Neutrophil (primary cell): Measurements from ENCODE around the gene ZNF91.

ENCODE experiments used
- H3K27ac ChIP-seq: fragments of 200-600 bp; sonication (generic); 2 replicates; pipeline ENCODE4 v1.5.1; 2016; ENCODE audit warnings: mild to moderate bottlenecking, moderate library complexity
- H3K27me3 ChIP-seq: fragments of 200-600 bp; sonication (generic); 2 replicates; pipeline ENCODE4 v1.6.0; 2016; ENCODE audit warnings: mild to moderate bottlenecking
- H3K36me3 ChIP-seq: fragments of 200-600 bp; sonication (generic); 2 replicates; pipeline ENCODE4 v1.5.1; 2017
- H3K4me1 ChIP-seq, 2 experiments: fragments of 200-600 bp in 1 of 2; sonication (generic) in 1 of 2; 1 replicate in 1 of 2; 2 replicates in 1 of 2; pipeline versions ENCODE4 v1.5.1 to v1.6.1; 2013 to 2016; ENCODE audit warnings: low read depth in 1 of 2, low read length in 1 of 2, mild to moderate bottlenecking in 1 of 2, moderate library complexity in 1 of 2; ENCODE audit not compliant: control insufficient read depth in 1 of 2, insufficient read depth in 1 of 2
- H3K4me3 ChIP-seq, 2 experiments: fragments of 200-600 bp in 1 of 2; sonication (generic) in 1 of 2; 1 replicate in 1 of 2; 2 replicates in 1 of 2; pipeline ENCODE4 v1.5.1; 2013 to 2016; ENCODE audit warnings: low read depth in 1 of 2, low read length in 1 of 2, mild to moderate bottlenecking in 1 of 2, moderate library complexity in 1 of 2
- H3K9me3 ChIP-seq: fragments of 200-600 bp; sonication (generic); 2 replicates; pipeline ENCODE4 v1.5.1; 2016
- TF ChIP-seq, protein P1 (sequence below): fragments of 200-600 bp; sonication (generic); IDR thresholded peaks from 2 replicates; pipeline ENCODE4 v1.5.1; 2016; ENCODE audit warnings: antibody characterized with exemption

The ZNF91 gene

DNA sequence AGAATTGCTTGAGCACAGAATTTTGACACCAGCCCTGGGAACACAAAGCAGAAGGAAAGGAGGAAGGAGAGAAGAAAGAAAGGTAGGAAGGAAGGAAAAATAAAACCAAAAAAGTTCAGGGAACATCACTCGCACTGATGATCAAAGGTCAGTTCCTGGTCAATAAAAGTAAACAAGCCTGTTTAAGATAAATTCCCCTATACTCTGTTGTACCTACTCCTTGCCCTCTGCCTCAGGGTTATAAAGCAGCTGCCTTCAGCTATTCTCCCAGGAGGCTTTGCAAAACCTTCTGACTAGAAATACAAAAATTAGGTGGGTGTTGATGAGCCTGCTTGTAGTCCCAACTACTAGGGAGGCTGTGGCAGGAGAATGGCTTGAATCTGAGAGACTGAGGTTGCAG, 14.9 kb upstream of the ZNF91 start:
- TF ChIP-seq, protein P1, sequence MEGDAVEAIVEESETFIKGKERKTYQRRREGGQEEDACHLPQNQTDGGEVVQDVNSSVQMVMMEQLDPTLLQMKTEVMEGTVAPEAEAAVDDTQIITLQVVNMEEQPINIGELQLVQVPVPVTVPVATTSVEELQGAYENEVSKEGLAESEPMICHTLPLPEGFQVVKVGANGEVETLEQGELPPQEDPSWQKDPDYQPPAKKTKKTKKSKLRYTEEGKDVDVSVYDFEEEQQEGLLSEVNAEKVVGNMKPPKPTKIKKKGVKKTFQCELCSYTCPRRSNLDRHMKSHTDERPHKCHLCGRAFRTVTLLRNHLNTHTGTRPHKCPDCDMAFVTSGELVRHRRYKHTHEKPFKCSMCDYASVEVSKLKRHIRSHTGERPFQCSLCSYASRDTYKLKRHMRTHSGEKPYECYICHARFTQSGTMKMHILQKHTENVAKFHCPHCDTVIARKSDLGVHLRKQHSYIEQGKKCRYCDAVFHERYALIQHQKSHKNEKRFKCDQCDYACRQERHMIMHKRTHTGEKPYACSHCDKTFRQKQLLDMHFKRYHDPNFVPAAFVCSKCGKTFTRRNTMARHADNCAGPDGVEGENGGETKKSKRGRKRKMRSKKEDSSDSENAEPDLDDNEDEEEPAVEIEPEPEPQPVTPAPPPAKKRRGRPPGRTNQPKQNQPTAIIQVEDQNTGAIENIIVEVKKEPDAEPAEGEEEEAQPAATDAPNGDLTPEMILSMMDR: no peak
- no peak overlapping the region for H3K4me3 ChIP-seq
- H3K27ac ChIP-seq: no peak overlapping the region
- H3K4me1 ChIP-seq: no peaks in the 10 kb centered on the region
- peaks cover 17% of the 10 kb centered on the region for H3K27me3 ChIP-seq
- no peaks in the 10 kb centered on the region for H3K36me3 ChIP-seq
- peaks cover 5% of the 10 kb centered on the region for H3K9me3 ChIP-seq

DNA sequence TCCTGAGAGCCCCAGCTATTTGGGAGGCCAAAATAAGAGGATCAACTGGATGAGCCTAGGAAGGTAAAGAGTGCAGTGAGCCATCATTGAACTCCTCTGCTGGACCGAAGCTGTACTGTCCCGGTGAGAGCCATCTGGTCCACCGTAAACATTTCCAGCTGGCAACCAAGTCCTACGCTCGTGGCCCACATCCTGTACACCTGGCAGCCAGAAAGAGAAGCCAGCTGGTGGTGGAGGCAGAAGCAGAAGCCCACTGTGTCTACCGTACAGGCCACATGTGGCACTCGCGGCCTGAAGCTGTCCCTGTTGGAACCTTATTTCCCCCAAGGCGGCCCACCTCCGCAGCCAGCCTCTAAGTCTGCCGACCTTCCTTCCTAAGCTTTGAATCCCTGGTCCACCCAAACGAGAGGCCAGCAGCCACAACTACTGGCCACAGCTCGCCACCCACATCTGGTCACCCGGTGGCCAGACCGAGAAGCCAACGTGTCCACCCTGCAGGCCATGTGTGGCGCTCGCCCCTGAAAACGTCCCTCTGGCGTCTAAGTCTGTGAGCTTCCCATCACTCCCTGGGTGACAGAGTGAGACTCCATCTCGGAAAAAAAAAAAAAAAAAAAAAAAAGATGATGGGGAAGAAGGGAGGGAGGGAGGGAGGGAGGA, 14.2 kb upstream of the ZNF91 start:
- Histone ChIP-seq H3K27me3 (peaks cover 10% of the 10 kb centered on the region), H3K4me1 (no peaks in the 10 kb centered on the region), H3K27ac (no peak overlapping the region), H3K36me3 (no peaks in the 10 kb centered on the region), H3K4me3 (no peak overlapping the region), H3K9me3 (peaks cover 12% of the 10 kb centered on the region)
- TF ChIP-seq, protein P1: no peak

DNA sequence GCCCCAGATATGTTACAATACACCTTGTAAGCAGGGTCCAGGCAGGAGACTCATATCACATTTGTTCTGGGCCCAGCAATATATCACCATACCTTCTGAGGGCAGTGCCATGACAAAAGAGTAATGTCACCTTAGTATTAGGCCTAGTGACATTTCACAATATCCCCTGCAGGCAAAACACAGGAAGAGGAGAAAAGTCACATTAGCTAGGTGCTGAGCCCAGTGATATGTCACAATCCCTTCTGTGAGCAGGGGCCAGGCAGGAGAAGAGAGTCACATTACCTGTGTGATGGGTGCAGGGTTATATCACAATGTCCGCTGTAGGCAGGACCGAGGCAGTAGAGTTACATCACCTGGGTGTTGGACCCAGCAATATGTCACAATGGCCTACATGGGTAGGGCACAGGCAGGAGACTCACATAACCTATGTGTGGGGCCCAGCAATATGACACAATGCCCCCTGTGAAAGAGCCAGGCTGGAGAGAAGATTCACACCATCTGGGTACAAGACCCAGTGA, 12.4 kb upstream of the ZNF91 start:
- TF ChIP-seq, protein P1: no peak
- Histone ChIP-seq H3K4me3 (no peak overlapping the region), H3K36me3 (no peaks in the 10 kb centered on the region), H3K9me3 (peaks cover 12% of the 10 kb centered on the region), H3K4me1 (peaks cover 0 to under 1% of the 10 kb centered on the region in 2 experiments), H3K27ac (no peak overlapping the region), H3K27me3 (no peaks in the 10 kb centered on the region)

DNA sequence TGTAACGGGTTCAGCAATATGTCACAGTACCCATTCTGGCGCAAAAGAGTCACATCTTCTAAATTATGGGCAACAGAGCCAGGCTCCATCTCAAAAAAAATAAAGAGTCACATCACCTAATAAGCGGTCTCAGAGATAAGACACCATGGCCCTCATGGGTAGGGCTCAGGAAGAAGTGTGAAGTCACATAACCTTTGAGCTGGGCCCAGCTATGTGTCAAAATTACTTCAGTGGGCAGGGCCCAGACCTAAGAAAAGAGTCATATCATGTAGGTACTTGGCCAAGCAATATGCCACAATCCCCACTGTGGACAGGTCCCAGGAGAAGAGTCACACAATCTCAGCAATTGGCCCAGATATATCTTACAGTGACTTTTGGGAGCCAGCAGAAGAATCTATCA, 11.4 kb upstream of the ZNF91 start:
- Histone ChIP-seq H3K27ac (no peak overlapping the region), H3K36me3 (no peaks in the 10 kb centered on the region), H3K4me3 (no peak overlapping the region), H3K9me3 (peaks cover 12% of the 10 kb centered on the region), H3K4me1 (peaks cover 0 to 3% of the 10 kb centered on the region in 2 experiments), H3K27me3 (no peaks in the 10 kb centered on the region)
- TF ChIP-seq, protein P1: no peak

DNA sequence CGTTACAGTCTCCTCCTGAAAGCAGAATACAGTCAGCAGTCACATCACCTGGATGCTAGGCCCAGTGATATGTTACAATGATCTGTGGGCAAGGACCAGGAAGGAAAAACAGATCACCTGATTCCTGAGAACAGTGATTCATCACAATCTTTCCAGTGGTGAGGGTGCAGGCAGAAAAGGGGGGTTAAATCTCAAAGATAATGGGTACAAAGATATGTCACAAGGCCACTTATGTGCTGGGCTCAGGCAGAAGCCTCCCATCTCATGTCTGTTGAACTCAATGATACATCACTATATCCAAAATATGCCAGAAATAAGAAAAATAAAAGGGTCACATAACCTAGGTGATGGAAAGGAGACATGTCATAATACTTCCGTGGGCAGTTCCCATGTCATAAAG, 10.8 kb upstream of the ZNF91 start:
- Histone ChIP-seq H3K4me3 (no peak overlapping the region), H3K27ac (no peak overlapping the region), H3K36me3 (no peaks in the 10 kb centered on the region), H3K27me3 (no peaks in the 10 kb centered on the region), H3K4me1 (peaks cover 0 to 3% of the 10 kb centered on the region in 2 experiments), H3K9me3 (peaks cover 12% of the 10 kb centered on the region)
- TF ChIP-seq, protein P1: no peak
